ENCODE results near the gene MSTN. TPM values are rescaled to one million over a fixed set of nuclear protein-coding genes. Genes with fewer than 3 reads are reported as not detected.

Gene MSTN
- under 0.01 and 0.11 TPM in 2 replicates for total RNA-seq

GRCh38 chr2:190062601-190063000 lies at the start of gene MSTN:
TSS of gene MSTN (minus strand) at chr2:190062729. CDS start at chr2:190062596, 133 bp downstream.

